Retina (tissue), 1 donor: ENCODE results near the gene HERC2.
"Not testable (repeated sequence)": the region's sequence is repeated elsewhere in the genome, so short reads cannot be mapped to it uniquely, and the experiment has no call there.

ENCODE experiments used
- DNase-seq: peaks from one replicate; pipeline ENCODE4 v3.0.0-alpha.2; 2016

HERC2 gene

GRCh38 chr15:28178727-28179126 lies 143.3 kb downstream of the HERC2 start:
- DNase-seq: no peak

GRCh38 chr15:28178290-28178689 lies 143.7 kb downstream of the HERC2 start:
- DNase-seq: no peak

GRCh38 chr15:28169366-28169765 lies 152.6 kb downstream of the HERC2 start:
- DNase-seq: no peak

- not testable (repeated sequence) for DNase-seq
These were observed 153.4 kb downstream of the HERC2 start for GRCh38 chr15:28168405-28169121.

- DNase-seq: no peak
These were observed 154.9 kb downstream of the HERC2 start for GRCh38 chr15:28167042-28167441.

GRCh38 chr15:28165791-28166190 lies 156.2 kb downstream of the HERC2 start:
- DNase-seq: no peak

- DNase-seq: no peak
These were observed 157.1 kb downstream of the HERC2 start for GRCh38 chr15:28164876-28165275.

- no peak for DNase-seq
These were observed 167.7 kb downstream of the HERC2 start for GRCh38 chr15:28154283-28154682.

GRCh38 chr15:28153492-28154119 lies 168.4 kb downstream of the HERC2 start:
- no peak for DNase-seq

- not testable (repeated sequence) for DNase-seq
These were observed 169.4 kb downstream of the HERC2 start for GRCh38 chr15:28152538-28152923.

- not testable (repeated sequence) for DNase-seq
These were observed 170.0 kb downstream of the HERC2 start for GRCh38 chr15:28151864-28152537.

- no peak for DNase-seq
These were observed 174.2 kb downstream of the HERC2 start for GRCh38 chr15:28147801-28148200.

GRCh38 chr15:28145419-28145818 lies 176.6 kb downstream of the HERC2 start:
- not testable (repeated sequence) for DNase-seq

GRCh38 chr15:28140062-28140461 lies 181.9 kb downstream of the HERC2 start:
- DNase-seq: no peak

GRCh38 chr15:28137408-28138039 lies 184.5 kb downstream of the HERC2 start:
- DNase-seq: not testable (repeated sequence)

- DNase-seq: not testable (repeated sequence)
These were observed 185.6 kb downstream of the HERC2 start for GRCh38 chr15:28136236-28136904.

- DNase-seq: no peak
These were observed 188.7 kb downstream of the HERC2 start for GRCh38 chr15:28133281-28133680.

- no peak for DNase-seq
These were observed 189.3 kb downstream of the HERC2 start for GRCh38 chr15:28132524-28133275.

GRCh38 chr15:28131946-28132345 lies 190.0 kb downstream of the HERC2 start:
- no peak for DNase-seq

GRCh38 chr15:28131400-28131799 lies 190.6 kb downstream of the HERC2 start:
- no peak for DNase-seq

- DNase-seq: no peak
These were observed 191.3 kb downstream of the HERC2 start for GRCh38 chr15:28130651-28131050.

- DNase-seq: no peak
These were observed 192.6 kb downstream of the HERC2 start for GRCh38 chr15:28129231-28129848.
